Right cardiac atrium (tissue), 5 donors: Measurements from ENCODE around the gene SP110. TPM values are rescaled to one million over a fixed set of nuclear protein-coding genes. Genes with fewer than 3 reads are reported as not detected.
"Not testable (repeated sequence)": the region's sequence is repeated elsewhere in the genome, so short reads cannot be mapped to it uniquely, and the experiment has no call there.

Source experiments
- ATAC-seq, 2 donors: fragments of 200-7000 bp; cut with Tn5 transposase; one replicate each; pipeline versions ENCODE4 v1.8.0 to v1.9.1; 2020; ENCODE audit warnings: moderate library complexity in 2 of 2, mild to moderate bottlenecking in 1 of 2
- DNase-seq, 3 donors: peaks; one replicate each; pipeline ENCODE4 v3.0.0-alpha.2; 2020
- H3K27ac ChIP-seq: one replicate; pipeline ENCODE4 v1.5.1; 2013; ENCODE audit warnings: mild to moderate bottlenecking, low read length, control low read depth, moderate library complexity
- H3K27me3 ChIP-seq: one replicate; pipeline ENCODE4 v1.6.1; 2013; ENCODE audit not compliant: control insufficient read depth, insufficient read depth
- H3K4me1 ChIP-seq: one replicate; pipeline ENCODE4 v1.6.1; 2013; ENCODE audit warnings: low read length; ENCODE audit not compliant: control insufficient read depth, insufficient read depth
- H3K4me3 ChIP-seq: one replicate; pipeline ENCODE4 v1.5.1; 2013; ENCODE audit warnings: low read length, control low read depth
- H3K9me3 ChIP-seq: one replicate; pipeline ENCODE4 v1.6.1; 2013; ENCODE audit warnings: low read length; ENCODE audit not compliant: control insufficient read depth
- WGBS: extraction: QIAGEN DNeasy Blood & Tissue Kit; methylation state at CpG from one replicate; pipeline ENCODE4 v1.1.7; 2013; 5-methylcytosine and 5-hydroxymethylcytosine counted together
- intact Hi-C, 4 donors: fragments of 100-400 bp; cut with DNase I; formaldehyde crosslinking; loops; one replicate each; pipeline versions ENCODE4 v1.11.0 to v1.14.0; 2022 to 2023
- polyA plus RNA-seq: library from polyadenylated mRNA; stranded (reverse); fragments of 200-250 nt; gene quantifications from one replicate; pipeline ENCODE4 v1.2.3, GENCODE V29; 2013
- total RNA-seq, 4 donors: library from RNA; stranded (reverse); fragmentation: NEBNext Ultra II Directional; extraction: Animal tissue kit (Norgen Biotek cat#: 25700); gene quantifications; one replicate each; pipeline ENCODE4 v1.2.1, GENCODE V29; 2021
- donor health status: healthy with polysubstance abuse.
- donor health status: DM: no; HTN: yes; CAD: no.
- donor health status: DM: no; HTN: no; CAD: no.
- donor health status: DM: no; HTN: yes; CAD: no; lungs with severe emphysema.
- donor health status: DM: yes; HTN: yes; CAD: no.

Gene SP110
- total and polyA plus RNA-seq, 5 donors: 9.8 to 12.9 (median 11.5) TPM

DNA sequence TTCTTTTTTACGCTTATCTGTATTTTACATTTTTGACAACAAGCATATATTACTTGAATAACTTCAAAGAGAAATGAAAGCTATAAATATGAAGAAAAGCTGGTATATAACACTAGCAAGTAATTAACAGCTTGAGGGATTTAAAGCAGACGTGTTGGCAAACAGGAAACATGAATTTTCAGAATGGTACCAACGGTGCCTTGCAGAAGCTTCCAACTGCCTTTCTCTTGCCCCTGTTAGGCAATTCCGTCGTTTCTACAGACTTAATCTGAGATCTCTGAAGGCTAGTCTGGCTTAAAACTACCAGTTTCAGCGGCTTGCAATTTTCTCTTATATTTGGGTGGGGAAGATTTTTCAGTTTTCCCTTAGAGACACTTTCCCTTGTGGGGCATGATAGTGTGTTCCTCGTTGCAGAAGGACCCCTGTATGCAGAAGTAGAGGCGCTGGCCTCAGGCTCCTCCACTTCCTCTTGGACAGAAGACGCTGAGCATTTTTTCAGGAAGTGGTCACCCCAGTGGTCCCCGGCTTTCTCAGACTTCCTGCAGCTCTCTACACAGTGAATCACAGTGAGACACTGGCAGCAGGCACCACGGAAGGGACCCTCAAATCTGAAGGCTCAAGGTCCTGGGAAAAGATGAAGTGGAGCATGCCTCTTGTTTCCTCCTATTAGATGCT is 94.9 kb downstream of the SP110 start:
- H3K9me3 ChIP-seq: no peaks in the 10 kb centered on the region
- H3K4me1 ChIP-seq: no peaks in the 10 kb centered on the region
- peak; percentile 20 to 71 (median 63) for DNase-seq
- no peaks in the 10 kb centered on the region for H3K27me3 ChIP-seq
- WGBS: 65% methylated on average over 11 of the region's 11 CpGs
- no peak overlapping the region for H3K4me3 ChIP-seq
- no peak overlapping the region for H3K27ac ChIP-seq
- intact Hi-C loops: no loop called here
- ATAC-seq: peak in 1 of 2 donors; percentile 44

DNA sequence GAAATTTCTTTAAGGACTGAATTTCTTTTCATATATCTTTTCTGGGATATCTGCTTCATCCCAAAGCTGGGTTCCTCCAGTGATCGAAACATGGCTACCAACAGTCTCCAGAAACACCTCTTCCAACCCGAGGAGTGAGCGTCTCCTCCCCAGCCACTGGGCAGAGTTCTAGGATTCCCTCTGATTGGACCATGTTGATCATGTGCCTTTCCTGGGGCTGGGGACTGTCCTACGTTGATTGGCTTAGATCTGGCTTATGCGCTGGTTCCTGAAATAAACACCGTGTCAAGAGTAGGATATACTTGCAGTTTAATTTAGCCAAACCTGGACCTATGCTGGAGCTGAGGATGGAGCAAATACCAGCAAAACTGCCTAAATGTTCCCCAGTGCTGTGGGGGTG is 95.5 kb downstream of the SP110 start:
- ATAC-seq (no peak), DNase-seq (no peak)
- Histone ChIP-seq H3K27me3 (no peaks in the 10 kb centered on the region), H3K27ac (no peak overlapping the region), H3K9me3 (no peaks in the 10 kb centered on the region), H3K4me3 (no peak overlapping the region), H3K4me1 (no peaks in the 10 kb centered on the region)
- 88% methylated on average over 6 of the region's 6 CpGs for WGBS
- intact Hi-C loops: no loop called here

DNA sequence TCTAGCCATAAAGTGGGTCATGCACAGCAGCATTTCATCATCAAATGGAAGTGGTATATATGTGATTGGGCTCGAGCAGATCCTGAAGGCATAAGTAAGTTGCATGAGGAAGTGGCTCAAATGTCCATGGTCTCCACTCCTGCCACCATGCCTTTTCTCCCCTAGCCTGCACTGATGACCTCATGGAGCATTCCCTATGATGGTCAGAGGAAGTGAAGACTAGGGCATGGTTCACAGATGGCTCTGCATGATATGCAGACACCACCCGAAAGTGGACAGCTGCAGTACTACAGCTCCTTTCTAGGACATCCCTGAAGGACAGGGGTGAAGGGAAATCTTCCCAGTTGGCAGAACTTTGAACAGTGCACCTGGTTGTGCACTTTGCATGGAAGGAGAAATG is 99.4 kb downstream of the SP110 start:
- ATAC-seq, H3K27me3 ChIP-seq, H3K4me3 ChIP-seq, intact Hi-C loops, DNase-seq, H3K27ac ChIP-seq, H3K9me3 ChIP-seq, H3K4me1 ChIP-seq: not testable (repeated sequence)
- 88% methylated on average over 2 of the region's 2 CpGs for WGBS

DNA sequence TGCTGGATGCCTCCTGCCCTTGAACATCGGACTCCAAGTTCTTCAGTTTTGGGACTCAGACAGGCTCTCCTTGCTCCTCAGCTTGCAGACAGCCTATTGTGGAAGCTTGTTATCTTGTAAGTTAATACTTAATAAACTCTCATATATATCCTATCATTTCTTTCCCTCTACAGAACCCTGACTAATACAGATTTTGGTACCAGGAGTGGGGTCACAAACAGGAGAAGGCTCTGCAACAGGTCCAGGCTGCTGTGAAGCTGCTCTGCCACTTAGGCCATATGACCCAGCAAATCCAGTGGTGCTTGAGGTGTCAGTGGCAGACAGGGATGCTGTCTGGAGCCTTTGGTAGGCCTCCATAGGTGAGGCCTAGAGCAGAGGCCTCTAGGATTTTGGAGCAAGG is 100.0 kb downstream of the SP110 start:
- 98% methylated on average over 1 of the region's 1 CpG for whole genome bisulfite sequencing
- ATAC-seq, H3K27me3 ChIP-seq, H3K4me3 ChIP-seq, H3K4me1 ChIP-seq, H3K27ac ChIP-seq, H3K9me3 ChIP-seq, intact Hi-C loops, DNase-seq: not testable (repeated sequence)

Other genes with a start within 250 kb of the SP110 start
- 1 to 10 TPM; 3.4 to 7.6 (median 6.4) TPM for gene SLC16A14, start 151.1 kb downstream of the SP110 start, total RNA-seq
- gene SLC16A14, start 151.1 kb downstream of the SP110 start, polyA plus RNA-seq: 1.6 TPM
- gene SP140, start 5.8 kb upstream of the SP110 start, total RNA-seq: 1 to 10 TPM in 1 of 4 donors, under 1 TPM in 3; 0.44 to 1.4 (median 0.75) TPM
- gene SP140, start 5.8 kb upstream of the SP110 start, polyA plus RNA-seq: 0.36 TPM
- 1 to 10 TPM; 6.6 to 7.4 (median 7.1) TPM for gene SP140L, start 107.2 kb upstream of the SP110 start, total RNA-seq
- 5.3 TPM for gene SP140L, start 107.2 kb upstream of the SP110 start, polyA plus RNA-seq
- 10 to 100 TPM; 70.8 to 88.3 (median 76.5) TPM for gene SP100, start 196.2 kb upstream of the SP110 start, total RNA-seq
- gene SP100, start 196.2 kb upstream of the SP110 start, polyA plus RNA-seq: 64.5 TPM